Thoracic aorta (tissue), 2 donors: ENCODE data around the gene PLXNB1. TPM values are rescaled to one million over a fixed set of nuclear protein-coding genes. Genes with fewer than 3 reads are reported as not detected.

Experiments
- ATAC-seq: fragments of 150-250 bp; one replicate; pipeline ENCODE4 v1.8.0; 2017; ENCODE audit warnings: low read depth; ENCODE audit not compliant: insufficient number of reproducible peaks, low FRiP score
- DNase-seq: peaks from one replicate; pipeline ENCODE4 v3.0.0-alpha.2; 2020; ENCODE audit warnings: low spot score
- H3K27ac ChIP-seq, 2 donors: fragments of 200-600 bp; sonication (generic); 1 replicate in 1 of 2; 2 replicates in 1 of 2; pipeline ENCODE4 v1.5.1; 2016; ENCODE audit warnings: mild to moderate bottlenecking in 2 of 2, moderate library complexity in 2 of 2
- H3K27me3 ChIP-seq: fragments of 200-600 bp; sonication (generic); replicated peaks from 2 replicates; pipeline ENCODE4 v1.6.0; 2016; ENCODE audit warnings: mild to moderate bottlenecking; ENCODE audit not compliant: insufficient read depth
- H3K36me3 ChIP-seq: fragments of 200-600 bp; sonication (generic); one replicate; pipeline ENCODE4 v1.5.1; 2016
- H3K4me1 ChIP-seq, 2 donors: fragments of 200-600 bp; sonication (generic); 1 replicate in 1 of 2; 2 replicates in 1 of 2; pipeline versions ENCODE4 v1.5.1 to v1.6.0; 2016; ENCODE audit warnings: low read depth in 2 of 2, mild to moderate bottlenecking in 1 of 2; ENCODE audit not compliant: control insufficient read depth in 1 of 2
- H3K4me3 ChIP-seq: fragments of 200-600 bp; sonication (generic); 2 replicates; pipeline ENCODE4 v1.5.1; 2016; ENCODE audit warnings: mild to moderate bottlenecking
- H3K9me3 ChIP-seq: fragments of 200-600 bp; sonication (generic); 2 replicates; pipeline ENCODE4 v1.5.1; 2016
- total RNA-seq, 2 donors: library from RNA; depleted of rRNA; stranded (reverse); fragments of >200 nt; gene quantifications; one replicate each; pipeline versions ENCODE4 v1.1.0 to v1.2.3, GENCODE V29; 2016
- TF ChIP-seq, protein P1 (sequence below): fragments of 200-600 bp; sonication (generic); IDR thresholded peaks from one replicate; pipeline ENCODE4 v1.5.1; 2019; ENCODE audit warnings: antibody characterized with exemption

Gene PLXNB1
- total RNA-seq, 2 donors from 2014 or later, result 177 to 210 TPM

DNA sequence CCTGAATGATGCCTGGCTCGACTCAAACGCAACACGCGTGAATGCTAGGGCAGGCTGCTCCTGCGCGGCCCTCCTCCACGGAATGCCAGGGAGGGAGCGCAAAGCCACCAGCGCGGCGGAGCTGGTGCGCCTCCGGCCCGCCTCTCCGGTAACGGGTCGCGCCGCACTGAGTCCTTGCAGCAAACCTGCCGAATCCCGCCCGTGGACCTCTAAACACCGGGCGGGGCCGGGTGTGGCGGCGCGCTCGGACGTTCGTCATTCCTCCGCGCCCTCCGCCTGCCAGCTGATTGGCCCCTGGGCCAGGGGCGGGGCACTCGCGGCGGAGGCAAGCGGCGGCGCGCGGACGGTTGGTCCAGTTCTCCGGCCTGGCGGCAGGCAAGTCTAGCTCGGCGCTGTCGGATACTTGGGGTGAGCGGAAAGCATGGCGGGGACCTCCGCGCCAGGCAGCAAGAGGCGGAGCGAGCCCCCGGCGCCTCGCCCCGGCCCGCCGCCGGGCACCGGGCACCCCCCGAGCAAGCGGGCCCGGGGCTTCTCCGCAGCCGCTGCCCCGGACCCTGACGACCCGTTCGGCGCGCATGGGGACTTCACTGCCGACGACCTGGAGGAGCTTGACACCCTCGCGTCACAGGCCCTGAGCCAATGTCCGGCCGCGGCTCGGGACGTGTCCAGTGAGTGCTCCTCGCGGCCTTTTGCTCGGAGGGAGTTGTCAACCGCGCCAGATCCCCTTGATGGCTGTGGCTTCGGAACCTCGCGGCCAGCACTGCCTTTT, 16.7 kb upstream of the PLXNB1 start, which contains the start of gene ATRIP:
Gene ATRIP, plus strand, starts transcription at position 313 of the 769 bp plus-strand sequence. Its CDS starts 109 bp downstream, at position 422.
- peak; percentile 86 for ATAC-seq
- peak; percentile 55 for DNase-seq
- no peaks in the 10 kb centered on the region for H3K9me3 ChIP-seq
- no peaks in the 10 kb centered on the region for H3K27me3 ChIP-seq
- TF ChIP-seq, protein P1, sequence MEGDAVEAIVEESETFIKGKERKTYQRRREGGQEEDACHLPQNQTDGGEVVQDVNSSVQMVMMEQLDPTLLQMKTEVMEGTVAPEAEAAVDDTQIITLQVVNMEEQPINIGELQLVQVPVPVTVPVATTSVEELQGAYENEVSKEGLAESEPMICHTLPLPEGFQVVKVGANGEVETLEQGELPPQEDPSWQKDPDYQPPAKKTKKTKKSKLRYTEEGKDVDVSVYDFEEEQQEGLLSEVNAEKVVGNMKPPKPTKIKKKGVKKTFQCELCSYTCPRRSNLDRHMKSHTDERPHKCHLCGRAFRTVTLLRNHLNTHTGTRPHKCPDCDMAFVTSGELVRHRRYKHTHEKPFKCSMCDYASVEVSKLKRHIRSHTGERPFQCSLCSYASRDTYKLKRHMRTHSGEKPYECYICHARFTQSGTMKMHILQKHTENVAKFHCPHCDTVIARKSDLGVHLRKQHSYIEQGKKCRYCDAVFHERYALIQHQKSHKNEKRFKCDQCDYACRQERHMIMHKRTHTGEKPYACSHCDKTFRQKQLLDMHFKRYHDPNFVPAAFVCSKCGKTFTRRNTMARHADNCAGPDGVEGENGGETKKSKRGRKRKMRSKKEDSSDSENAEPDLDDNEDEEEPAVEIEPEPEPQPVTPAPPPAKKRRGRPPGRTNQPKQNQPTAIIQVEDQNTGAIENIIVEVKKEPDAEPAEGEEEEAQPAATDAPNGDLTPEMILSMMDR, result no peak
- H3K36me3 ChIP-seq, result peaks cover 9% of the 10 kb centered on the region
- peak within 1 kb of the TSS; percentile 86 to 88 for H3K27ac ChIP-seq
- peak within 1 kb of the TSS; percentile 93 for H3K4me3 ChIP-seq
- peaks cover 17 to 33% of the 10 kb centered on the region in 2 donors for H3K4me1 ChIP-seq

DNA sequence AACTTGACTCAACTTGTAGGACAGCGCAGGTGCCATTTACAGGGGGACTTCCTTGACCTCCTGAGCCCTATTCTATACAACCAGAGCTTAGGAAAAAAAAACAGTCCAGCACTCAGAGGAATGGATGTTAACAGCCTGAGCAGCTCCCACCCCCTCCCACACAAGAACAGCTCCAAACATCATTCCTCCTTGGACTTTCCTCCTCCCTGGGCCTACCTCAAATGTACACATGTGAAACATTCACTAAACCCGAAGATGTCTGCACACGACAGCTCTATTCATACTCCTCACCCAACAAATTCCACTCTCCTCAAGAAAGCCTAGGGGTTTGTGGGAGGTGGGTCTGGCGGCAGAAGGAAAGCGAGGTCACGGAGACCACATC, 16.1 kb upstream of the PLXNB1 start:
- peaks cover 21 to 39% of the 10 kb centered on the region in 2 donors for H3K4me1 ChIP-seq
- H3K36me3 ChIP-seq, result peaks cover 8% of the 10 kb centered on the region
- TF ChIP-seq, protein P1, result no peak
- ATAC-seq, result no peak
- H3K27ac ChIP-seq, result peak overlapping the region; percentile 86 to 88
- H3K9me3 ChIP-seq, result no peaks in the 10 kb centered on the region
- DNase-seq, result no peak
- peak overlapping the region; percentile 93 for H3K4me3 ChIP-seq
- no peaks in the 10 kb centered on the region for H3K27me3 ChIP-seq

DNA sequence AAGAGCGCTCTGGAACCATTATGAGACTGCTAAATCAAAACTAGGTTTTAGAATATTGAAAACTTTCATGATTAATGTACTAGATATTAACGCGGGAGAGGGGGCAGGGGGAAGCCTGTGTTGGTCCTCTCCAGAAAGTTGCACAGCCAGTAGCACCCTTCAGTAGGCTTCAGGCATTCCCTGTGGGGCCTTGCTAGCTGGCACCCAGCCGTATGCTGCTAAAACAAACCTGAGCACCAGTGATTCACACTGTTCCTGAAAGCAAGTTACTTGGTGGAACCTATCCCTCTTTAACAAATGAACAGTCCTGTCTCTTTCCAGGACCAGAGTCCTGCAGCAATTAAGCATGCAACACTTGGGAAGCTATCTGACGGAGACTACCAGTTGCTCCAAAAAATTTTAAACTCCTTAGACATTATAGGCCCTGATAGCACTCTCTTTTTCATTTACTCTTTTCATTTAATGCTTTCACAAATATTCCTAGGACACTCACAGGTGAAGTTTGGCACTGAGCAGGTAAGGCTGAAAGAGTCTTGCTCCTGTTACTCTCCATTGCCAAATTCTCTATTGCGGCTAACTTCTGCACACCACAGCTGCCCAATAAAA, 15.5 kb upstream of the PLXNB1 start:
- TF ChIP-seq, protein P1, result no peak
- Histone ChIP-seq H3K27me3 (no peaks in the 10 kb centered on the region), H3K36me3 (peaks cover 8% of the 10 kb centered on the region), H3K4me1 (peaks cover 21 to 43% of the 10 kb centered on the region in 2 donors), H3K9me3 (no peaks in the 10 kb centered on the region), H3K4me3 (peak overlapping the region; percentile 93), H3K27ac (peak overlapping the region; percentile 86 to 88)
- no peak for ATAC-seq
- no peak for DNase-seq

DNA sequence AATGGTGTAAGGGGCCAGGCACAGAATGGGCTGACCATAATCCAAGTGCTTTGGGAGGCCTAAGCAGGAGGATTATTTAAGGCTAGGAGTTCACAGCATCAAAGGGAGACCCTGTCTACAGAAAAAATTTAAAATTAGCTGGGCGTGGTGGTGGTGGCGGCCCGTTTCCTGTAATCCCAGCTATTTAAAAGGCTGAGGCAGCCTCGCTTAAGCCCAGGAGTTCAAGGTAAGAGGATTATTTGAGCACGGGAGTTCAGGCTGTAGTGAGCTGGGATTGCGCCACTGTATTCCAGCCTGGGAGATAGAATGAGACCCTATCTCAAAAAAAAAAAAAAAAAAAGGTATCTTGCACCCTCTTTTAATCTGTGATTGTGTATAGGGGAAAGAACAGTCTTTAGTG, 12.1 kb upstream of the PLXNB1 start:
- DNase-seq (no peak), ATAC-seq (no peak)
- peaks cover 8% of the 10 kb centered on the region for H3K36me3 ChIP-seq
- peaks cover 13 to 35% of the 10 kb centered on the region in 2 donors for H3K4me1 ChIP-seq
- TF ChIP-seq, protein P1, result no peak
- no peaks in the 10 kb centered on the region for H3K27me3 ChIP-seq
- no peaks in the 10 kb centered on the region for H3K9me3 ChIP-seq
- H3K4me3 ChIP-seq, result peak overlapping the region; percentile 82
- H3K27ac ChIP-seq, result peak overlapping the region in 1 of 2 donors; percentile 8

DNA sequence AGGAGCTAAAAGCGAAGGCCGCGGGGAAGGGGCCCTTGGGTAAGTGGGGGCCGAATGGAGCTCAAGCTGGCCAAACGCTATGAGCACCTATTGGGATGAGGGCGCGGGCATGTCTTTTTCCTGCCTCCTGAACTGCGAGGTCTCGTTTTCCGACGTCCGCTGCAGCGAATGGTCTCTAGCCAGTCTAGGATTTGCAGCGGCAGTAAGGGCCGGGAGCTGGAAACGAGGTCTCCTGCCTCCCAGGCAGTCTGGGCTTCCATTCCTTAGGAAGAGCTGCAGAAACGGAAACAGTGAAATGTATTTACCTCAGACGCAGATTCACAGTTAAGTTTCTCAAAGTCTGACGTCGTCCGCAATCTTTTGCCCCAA, 10.7 kb upstream of the PLXNB1 start:
- ATAC-seq (no peak), DNase-seq (no peak)
- H3K36me3 ChIP-seq, result peaks cover 8% of the 10 kb centered on the region
- H3K27me3 ChIP-seq, result no peaks in the 10 kb centered on the region
- H3K9me3 ChIP-seq, result no peaks in the 10 kb centered on the region
- H3K27ac ChIP-seq, result peak overlapping the region; percentile 87 to 96
- H3K4me3 ChIP-seq, result peak overlapping the region; percentile 82
- H3K4me1 ChIP-seq, result peaks cover 7 to 28% of the 10 kb centered on the region in 2 donors
- TF ChIP-seq, protein P1, result no peak
